ENCODE results near the gene SOCS6.

DNA sequence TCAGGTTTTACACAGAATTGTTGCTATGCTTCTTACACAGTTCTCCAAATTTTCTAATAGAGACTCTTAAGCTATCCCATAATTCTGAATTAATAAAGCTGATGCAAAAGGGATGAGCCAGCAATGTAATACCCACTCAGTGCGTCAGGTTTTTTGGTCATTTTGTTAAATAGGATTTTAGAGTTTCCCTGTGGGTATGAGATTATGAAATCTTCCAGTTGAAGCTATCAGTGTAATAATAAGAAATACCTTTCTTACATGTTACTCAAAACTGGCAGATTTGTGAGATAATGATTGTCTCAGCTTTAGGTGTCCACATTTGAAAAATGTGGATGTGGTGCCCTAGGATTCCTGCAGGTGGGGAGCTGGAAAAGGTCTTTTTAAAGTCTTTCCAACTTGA lies 44.5 kb downstream of the SOCS6 start:
- TF ChIP-seq, protein P1, sequence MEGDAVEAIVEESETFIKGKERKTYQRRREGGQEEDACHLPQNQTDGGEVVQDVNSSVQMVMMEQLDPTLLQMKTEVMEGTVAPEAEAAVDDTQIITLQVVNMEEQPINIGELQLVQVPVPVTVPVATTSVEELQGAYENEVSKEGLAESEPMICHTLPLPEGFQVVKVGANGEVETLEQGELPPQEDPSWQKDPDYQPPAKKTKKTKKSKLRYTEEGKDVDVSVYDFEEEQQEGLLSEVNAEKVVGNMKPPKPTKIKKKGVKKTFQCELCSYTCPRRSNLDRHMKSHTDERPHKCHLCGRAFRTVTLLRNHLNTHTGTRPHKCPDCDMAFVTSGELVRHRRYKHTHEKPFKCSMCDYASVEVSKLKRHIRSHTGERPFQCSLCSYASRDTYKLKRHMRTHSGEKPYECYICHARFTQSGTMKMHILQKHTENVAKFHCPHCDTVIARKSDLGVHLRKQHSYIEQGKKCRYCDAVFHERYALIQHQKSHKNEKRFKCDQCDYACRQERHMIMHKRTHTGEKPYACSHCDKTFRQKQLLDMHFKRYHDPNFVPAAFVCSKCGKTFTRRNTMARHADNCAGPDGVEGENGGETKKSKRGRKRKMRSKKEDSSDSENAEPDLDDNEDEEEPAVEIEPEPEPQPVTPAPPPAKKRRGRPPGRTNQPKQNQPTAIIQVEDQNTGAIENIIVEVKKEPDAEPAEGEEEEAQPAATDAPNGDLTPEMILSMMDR (IDR thresholded peaks at IDR 0.05; ENCODE audit: low read depth, low read length, missing input control), result no peak
- TF ChIP-seq, protein P2, sequence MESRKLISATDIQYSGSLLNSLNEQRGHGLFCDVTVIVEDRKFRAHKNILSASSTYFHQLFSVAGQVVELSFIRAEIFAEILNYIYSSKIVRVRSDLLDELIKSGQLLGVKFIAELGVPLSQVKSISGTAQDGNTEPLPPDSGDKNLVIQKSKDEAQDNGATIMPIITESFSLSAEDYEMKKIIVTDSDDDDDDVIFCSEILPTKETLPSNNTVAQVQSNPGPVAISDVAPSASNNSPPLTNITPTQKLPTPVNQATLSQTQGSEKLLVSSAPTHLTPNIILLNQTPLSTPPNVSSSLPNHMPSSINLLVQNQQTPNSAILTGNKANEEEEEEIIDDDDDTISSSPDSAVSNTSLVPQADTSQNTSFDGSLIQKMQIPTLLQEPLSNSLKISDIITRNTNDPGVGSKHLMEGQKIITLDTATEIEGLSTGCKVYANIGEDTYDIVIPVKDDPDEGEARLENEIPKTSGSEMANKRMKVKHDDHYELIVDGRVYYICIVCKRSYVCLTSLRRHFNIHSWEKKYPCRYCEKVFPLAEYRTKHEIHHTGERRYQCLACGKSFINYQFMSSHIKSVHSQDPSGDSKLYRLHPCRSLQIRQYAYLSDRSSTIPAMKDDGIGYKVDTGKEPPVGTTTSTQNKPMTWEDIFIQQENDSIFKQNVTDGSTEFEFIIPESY (IDR thresholded peaks at IDR 0.05), result no peak
- no peak for TF ChIP-seq FOXA2 (IDR thresholded peaks at IDR 0.05)
- TF ChIP-seq GABPA (IDR thresholded peaks at IDR 0.05 in 1 of 2, conservative IDR thresholded peaks at IDR 0.05 in 1 of 2), result no peak
- no peak for TF ChIP-seq YY1 (IDR thresholded peaks at IDR 0.05)
- no peak for TF ChIP-seq TAF1 (conservative IDR thresholded peaks at IDR 0.05)
- TF ChIP-seq, protein P3, sequence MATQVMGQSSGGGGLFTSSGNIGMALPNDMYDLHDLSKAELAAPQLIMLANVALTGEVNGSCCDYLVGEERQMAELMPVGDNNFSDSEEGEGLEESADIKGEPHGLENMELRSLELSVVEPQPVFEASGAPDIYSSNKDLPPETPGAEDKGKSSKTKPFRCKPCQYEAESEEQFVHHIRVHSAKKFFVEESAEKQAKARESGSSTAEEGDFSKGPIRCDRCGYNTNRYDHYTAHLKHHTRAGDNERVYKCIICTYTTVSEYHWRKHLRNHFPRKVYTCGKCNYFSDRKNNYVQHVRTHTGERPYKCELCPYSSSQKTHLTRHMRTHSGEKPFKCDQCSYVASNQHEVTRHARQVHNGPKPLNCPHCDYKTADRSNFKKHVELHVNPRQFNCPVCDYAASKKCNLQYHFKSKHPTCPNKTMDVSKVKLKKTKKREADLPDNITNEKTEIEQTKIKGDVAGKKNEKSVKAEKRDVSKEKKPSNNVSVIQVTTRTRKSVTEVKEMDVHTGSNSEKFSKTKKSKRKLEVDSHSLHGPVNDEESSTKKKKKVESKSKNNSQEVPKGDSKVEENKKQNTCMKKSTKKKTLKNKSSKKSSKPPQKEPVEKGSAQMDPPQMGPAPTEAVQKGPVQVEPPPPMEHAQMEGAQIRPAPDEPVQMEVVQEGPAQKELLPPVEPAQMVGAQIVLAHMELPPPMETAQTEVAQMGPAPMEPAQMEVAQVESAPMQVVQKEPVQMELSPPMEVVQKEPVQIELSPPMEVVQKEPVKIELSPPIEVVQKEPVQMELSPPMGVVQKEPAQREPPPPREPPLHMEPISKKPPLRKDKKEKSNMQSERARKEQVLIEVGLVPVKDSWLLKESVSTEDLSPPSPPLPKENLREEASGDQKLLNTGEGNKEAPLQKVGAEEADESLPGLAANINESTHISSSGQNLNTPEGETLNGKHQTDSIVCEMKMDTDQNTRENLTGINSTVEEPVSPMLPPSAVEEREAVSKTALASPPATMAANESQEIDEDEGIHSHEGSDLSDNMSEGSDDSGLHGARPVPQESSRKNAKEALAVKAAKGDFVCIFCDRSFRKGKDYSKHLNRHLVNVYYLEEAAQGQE (IDR thresholded peaks at IDR 0.05), result no peak
- no peak for TF ChIP-seq EGR1 (IDR thresholded peaks at IDR 0.05; ENCODE audit: low read depth in 2 of 2)
- TF ChIP-seq, protein P4, sequence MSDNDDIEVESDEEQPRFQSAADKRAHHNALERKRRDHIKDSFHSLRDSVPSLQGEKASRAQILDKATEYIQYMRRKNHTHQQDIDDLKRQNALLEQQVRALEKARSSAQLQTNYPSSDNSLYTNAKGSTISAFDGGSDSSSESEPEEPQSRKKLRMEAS (IDR thresholded peaks at IDR 0.05), result no peak
- no peak for TF ChIP-seq RXRA (IDR thresholded peaks at IDR 0.05)
- TF ChIP-seq JUND (IDR thresholded peaks at IDR 0.05), result no peak
- TF ChIP-seq, protein P5, sequence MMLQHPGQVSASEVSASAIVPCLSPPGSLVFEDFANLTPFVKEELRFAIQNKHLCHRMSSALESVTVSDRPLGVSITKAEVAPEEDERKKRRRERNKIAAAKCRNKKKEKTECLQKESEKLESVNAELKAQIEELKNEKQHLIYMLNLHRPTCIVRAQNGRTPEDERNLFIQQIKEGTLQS (IDR thresholded peaks at IDR 0.05), result no peak

Data from liver (tissue), 3 donors.